Neural progenitor cell (in vitro differentiated cells): ENCODE results near the gene MYO1C. TPM values are rescaled to one million over a fixed set of nuclear protein-coding genes. Genes with fewer than 3 reads are reported as not detected.
"Not testable (repeated sequence)": the region's sequence is repeated elsewhere in the genome, so short reads cannot be mapped to it uniquely, and the experiment has no call there.

Experiments
- DNase-seq: peaks from one replicate; pipeline ENCODE4 v3.0.0-alpha.2; 2016; ENCODE audit warnings: low spot score
- H2AFZ ChIP-seq: fragments of 200-600 bp; sonication (generic); replicated peaks from 2 replicates; pipeline ENCODE4 v1.6.1; 2016; ENCODE audit warnings: antibody characterized with exemption
- H3F3A ChIP-seq: fragments of 200-600 bp; sonication (generic); 2 replicates; pipeline ENCODE4 v1.6.1; 2016; ENCODE audit warnings: antibody characterized with exemption, low read depth
- H3K27ac ChIP-seq: fragments of 200-600 bp; sonication (generic); 2 replicates; pipeline ENCODE4 v1.5.1; 2016; ENCODE audit warnings: mild to moderate bottlenecking
- H3K27me3 ChIP-seq: fragments of 200-600 bp; sonication (generic); 2 replicates; pipeline ENCODE4 v1.6.1; 2016; ENCODE audit warnings: mild to moderate bottlenecking, moderate library complexity
- H3K36me3 ChIP-seq: fragments of 200-600 bp; sonication (generic); 2 replicates; pipeline ENCODE4 v1.5.1; 2016
- H3K4me1 ChIP-seq: fragments of 200-600 bp; sonication (generic); 2 replicates; pipeline ENCODE4 v1.6.1; 2016; ENCODE audit warnings: mixed run types
- H3K4me2 ChIP-seq: fragments of 200-600 bp; sonication (generic); 2 replicates; pipeline ENCODE4 v1.6.1; 2016
- H3K4me3 ChIP-seq: fragments of 200-600 bp; sonication (generic); 2 replicates; pipeline ENCODE4 v1.5.1; 2016
- H3K79me2 ChIP-seq: fragments of 200-600 bp; sonication (generic); 2 replicates; pipeline ENCODE4 v1.6.1; 2016; ENCODE audit warnings: low read depth
- H3K9ac ChIP-seq: fragments of 200-600 bp; sonication (generic); 2 replicates; pipeline ENCODE4 v1.6.1; 2016
- H3K9me3 ChIP-seq: fragments of 200-600 bp; sonication (generic); 2 replicates; pipeline ENCODE4 v1.5.1; 2016; ENCODE audit warnings: low read depth
- H4K20me1 ChIP-seq: fragments of 200-600 bp; sonication (generic); 2 replicates; pipeline ENCODE4 v1.6.1; 2016; ENCODE audit warnings: low read depth
- H3K27ac Mint-ChIP-seq: 3 replicates; pipeline ENCODE4 v1.8.0; 2021; ENCODE audit warnings: mixed read lengths
- H3K27me3 Mint-ChIP-seq: 2 replicates; pipeline ENCODE4 v1.8.0; 2022; ENCODE audit warnings: low read depth, mild to moderate bottlenecking, inconsistent platforms, moderate library complexity, mixed read lengths; ENCODE audit not compliant: insufficient read depth
- H3K36me3 Mint-ChIP-seq: 3 replicates; pipeline ENCODE4 v1.8.0; 2021; ENCODE audit warnings: mixed read lengths
- H3K4me1 Mint-ChIP-seq: 3 replicates; pipeline ENCODE4 v1.8.0; 2021; ENCODE audit warnings: mixed read lengths
- H3K4me3 Mint-ChIP-seq: 3 replicates; pipeline ENCODE4 v1.8.0; 2021; ENCODE audit warnings: mild to moderate bottlenecking, moderate library complexity, mixed read lengths
- H3K9me3 Mint-ChIP-seq: 3 replicates; pipeline ENCODE4 v1.8.0; 2020; ENCODE audit warnings: mixed read lengths
- CTCF ChIP-seq: fragments of 200-600 bp; sonication (generic); IDR thresholded peaks from 2 replicates; pipeline ENCODE4 v1.5.1; 2017; ENCODE audit warnings: antibody characterized with exemption, mild to moderate bottlenecking
- EZH2 ChIP-seq: fragments of 200-600 bp; sonication (generic); IDR thresholded peaks from 2 replicates; pipeline ENCODE4 v1.6.1; 2017; ENCODE audit warnings: antibody characterized with exemption, mild to moderate bottlenecking, moderate library complexity
- EZH2phosphoT487 ChIP-seq: fragments of 200-600 bp; sonication (generic); IDR thresholded peaks from 2 replicates; pipeline ENCODE4 v1.6.1; 2017; ENCODE audit warnings: antibody characterized with exemption
- total RNA-seq: library from RNA; depleted of rRNA; stranded (reverse); fragments of >200 nt; gene quantifications from 2 replicates; pipeline ENCODE4 v1.2.3, GENCODE V29; 2015; ENCODE audit warnings: low replicate concordance

MYO1C gene
- total RNA-seq, 1 donor from 2014 or later = 28.7 TPM

GRCh38 chr17:1420981-1421380 lies 71.5 kb downstream of the MYO1C start:
- Mint-ChIP-seq H3K4me3 (no peak overlapping the region), H3K4me1 (peaks cover 13% of the 10 kb centered on the region), H3K36me3 (peaks cover 29% of the 10 kb centered on the region), H3K9me3 (no peaks in the 10 kb centered on the region), H3K27me3 (no peaks in the 10 kb centered on the region), H3K27ac (no peak overlapping the region)
- no peaks in the 10 kb centered on the region for H3K4me1 ChIP-seq
- TF ChIP-seq EZH2phosphoT487 (no peak), CTCF (no peak)
- no peak overlapping the region for H3K4me2 ChIP-seq
- H3K27me3 ChIP-seq = no peaks in the 10 kb centered on the region
- H4K20me1 ChIP-seq = peaks cover 4% of the 10 kb centered on the region
- H3K4me3 ChIP-seq = no peak overlapping the region
- no peak overlapping the region for H3K9ac ChIP-seq
- no peak for DNase-seq
- peaks cover 11% of the 10 kb centered on the region for H3K79me2 ChIP-seq
- H3F3A ChIP-seq = no peaks in the 10 kb centered on the region
- no peak overlapping the region for H2AFZ ChIP-seq
- no peak overlapping the region for H3K27ac ChIP-seq
- peaks cover 8% of the 10 kb centered on the region for H3K36me3 ChIP-seq
- H3K9me3 ChIP-seq = no peaks in the 10 kb centered on the region

- H4K20me1 ChIP-seq = peaks cover 4% of the 10 kb centered on the region
- DNase-seq = no peak
- no peak overlapping the region for H3K9ac ChIP-seq
- H3K9me3 Mint-ChIP-seq = no peaks in the 10 kb centered on the region
- H3F3A ChIP-seq = no peaks in the 10 kb centered on the region
- no peak overlapping the region for H3K4me3 ChIP-seq
- H3K27ac Mint-ChIP-seq = no peak overlapping the region
- peaks cover 8% of the 10 kb centered on the region for H3K36me3 ChIP-seq
- H3K27me3 ChIP-seq = no peaks in the 10 kb centered on the region
- H3K9me3 ChIP-seq = no peaks in the 10 kb centered on the region
- H3K4me1 Mint-ChIP-seq = peaks cover 13% of the 10 kb centered on the region
- H2AFZ ChIP-seq = no peak overlapping the region
- TF ChIP-seq CTCF = no peak
- TF ChIP-seq EZH2 = no peak
- no peak for TF ChIP-seq EZH2phosphoT487
- H3K4me2 ChIP-seq = no peak overlapping the region
- H3K4me1 ChIP-seq = no peaks in the 10 kb centered on the region
- H3K79me2 ChIP-seq = peaks cover 3% of the 10 kb centered on the region
- H3K4me3 Mint-ChIP-seq = no peak overlapping the region
- H3K27me3 Mint-ChIP-seq = no peaks in the 10 kb centered on the region
- H3K36me3 Mint-ChIP-seq = peaks cover 21% of the 10 kb centered on the region
- H3K27ac ChIP-seq = no peak overlapping the region
Observed at GRCh38 chr17:1420163-1420562, 72.3 kb downstream of the MYO1C start.

GRCh38 chr17:1418476-1418875 lies 74.0 kb downstream of the MYO1C start:
- H3K27me3 Mint-ChIP-seq = not testable (repeated sequence)
- H3K36me3 Mint-ChIP-seq = peaks cover 16% of the 10 kb centered on the region

GRCh38 chr17:1416414-1416813 lies 76.1 kb downstream of the MYO1C start:
- Mint-ChIP-seq H3K27me3 (no peaks in the 10 kb centered on the region), H3K4me3 (no peak overlapping the region), H3K9me3 (no peaks in the 10 kb centered on the region), H3K27ac (no peak overlapping the region), H3K4me1 (no peaks in the 10 kb centered on the region), H3K36me3 (peaks cover 7% of the 10 kb centered on the region)
- Histone ChIP-seq H3F3A (peaks cover 5% of the 10 kb centered on the region), H4K20me1 (no peaks in the 10 kb centered on the region), H3K4me3 (no peak overlapping the region), H3K9me3 (no peaks in the 10 kb centered on the region), H3K4me1 (no peaks in the 10 kb centered on the region), H3K36me3 (peaks cover 8% of the 10 kb centered on the region), H3K9ac (no peak overlapping the region), H3K79me2 (no peaks in the 10 kb centered on the region), H3K27me3 (no peaks in the 10 kb centered on the region), H3K4me2 (no peak overlapping the region), H2AFZ (no peak overlapping the region), H3K27ac (no peak overlapping the region)
- no peak for TF ChIP-seq EZH2
- no peak for TF ChIP-seq EZH2phosphoT487
- no peak for TF ChIP-seq CTCF
- no peak for DNase-seq

More at GRCh38 chr17:1418476-1418875, 74.0 kb downstream of the MYO1C start:
- H3K9ac ChIP-seq, H3K36me3 ChIP-seq, H3K27me3 ChIP-seq, H3K9me3 Mint-ChIP-seq, H3K4me1 ChIP-seq, H3K4me3 Mint-ChIP-seq, DNase-seq, H2AFZ ChIP-seq, H3K4me3 ChIP-seq, H4K20me1 ChIP-seq, H3F3A ChIP-seq, H3K4me1 Mint-ChIP-seq, H3K27ac Mint-ChIP-seq, H3K27ac ChIP-seq, H3K9me3 ChIP-seq, H3K79me2 ChIP-seq, H3K4me2 ChIP-seq: not testable (repeated sequence)
